Stomach (tissue), 4 donors: Measurements from ENCODE around the gene CASKIN2.

Experiments
- CTCF ChIP-seq, 7 experiments: fragments of 450-650 bp in 4 of 7; fragments of 200-600 bp in 3 of 7; sonication (generic) in 3 of 7; IDR thresholded peaks; one replicate each; pipeline ENCODE4 v1.5.1; 2016 to 2019; ENCODE audit warnings: antibody characterized with exemption in 7 of 7, control low read depth in 2 of 7, mild to moderate bottlenecking in 1 of 7
- EP300 ChIP-seq: sonication (generic); formaldehyde crosslinking; IDR thresholded peaks from one replicate; pipeline ENCODE4 v1.6.1; 2017; ENCODE audit warnings: antibody characterized with exemption
- POLR2A ChIP-seq, 4 donors: fragments of 450-650 bp; IDR thresholded peaks; one replicate each; pipeline ENCODE4 v1.6.1; 2016; ENCODE audit warnings: antibody characterized with exemption in 4 of 4, control low read depth in 2 of 4, mild to moderate bottlenecking in 1 of 4, moderate library complexity in 1 of 4
- POLR2AphosphoS5 ChIP-seq, 3 donors: sonication (generic); formaldehyde crosslinking; IDR thresholded peaks; one replicate each; pipeline ENCODE4 v1.6.1; 2016; ENCODE audit warnings: antibody characterized with exemption in 3 of 3

GRCh38 chr17:75460295-75460694 lies 55.0 kb downstream of the CASKIN2 start:
- TF ChIP-seq CTCF (IDR thresholded peaks at IDR 0.05) (no peak), POLR2A (IDR thresholded peaks at IDR 0.05) (no peak), POLR2AphosphoS5 (IDR thresholded peaks at IDR 0.05) (no peak), EP300 (no peak)
